Activated CD8-positive, alpha-beta memory T cell treated with anti-CD3 and anti-CD28 coated beads for 48 hours (primary cell): ENCODE measurements around the gene IGF1R.

Source experiments
- DNase-seq, 3 experiments: peaks; one replicate each; pipeline ENCODE4 v3.0.0-alpha.2; 2020; ENCODE audit warnings: low read depth in 2 of 3, low spot score in 2 of 3

Gene IGF1R

DNA sequence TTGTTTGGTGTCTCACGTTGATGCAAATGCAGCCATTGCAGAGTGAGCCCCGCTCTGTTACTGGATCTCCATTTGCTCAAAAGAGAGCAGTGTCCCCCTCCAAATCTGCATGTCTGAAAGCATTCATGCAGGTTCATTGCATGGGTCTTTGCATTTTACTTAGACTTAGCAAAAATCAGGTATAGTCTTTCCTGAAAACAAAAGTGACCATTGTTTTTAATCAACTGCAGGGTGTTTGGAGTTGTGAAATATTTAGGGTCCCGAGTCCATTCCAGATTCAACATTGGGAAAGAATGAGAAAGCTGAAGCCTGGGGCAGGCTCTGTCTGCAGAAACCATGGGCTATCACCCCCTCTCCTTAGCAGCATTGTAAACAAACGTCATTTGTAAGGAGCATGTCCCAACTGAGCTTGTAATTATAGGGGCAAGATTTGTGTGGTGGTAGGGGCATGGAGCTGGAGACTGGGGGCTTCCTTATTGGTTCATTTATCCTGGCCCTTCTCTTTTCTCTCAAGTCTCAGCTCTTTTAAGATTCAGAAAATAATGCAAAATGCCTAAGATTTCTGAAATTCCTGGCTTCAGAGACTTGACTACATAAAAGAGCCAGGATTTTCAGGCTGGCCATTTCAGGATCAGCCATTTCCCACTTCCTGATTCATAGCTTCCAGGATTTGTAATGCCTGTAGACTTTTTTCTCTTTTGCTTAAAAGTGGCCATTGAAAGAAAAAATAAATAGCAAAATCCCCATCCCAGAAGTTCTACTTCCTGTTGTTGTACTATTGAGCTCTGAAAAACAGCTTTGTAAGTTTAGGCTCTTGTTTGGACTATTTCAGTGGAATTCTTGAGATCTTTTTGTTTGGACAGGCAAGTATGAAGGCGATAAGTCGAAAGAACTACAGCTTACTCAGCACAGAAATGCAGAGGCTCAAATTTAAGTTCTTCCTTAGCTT lies 23.0 kb downstream of the IGF1R start:
- DNase-seq: no peak

DNA sequence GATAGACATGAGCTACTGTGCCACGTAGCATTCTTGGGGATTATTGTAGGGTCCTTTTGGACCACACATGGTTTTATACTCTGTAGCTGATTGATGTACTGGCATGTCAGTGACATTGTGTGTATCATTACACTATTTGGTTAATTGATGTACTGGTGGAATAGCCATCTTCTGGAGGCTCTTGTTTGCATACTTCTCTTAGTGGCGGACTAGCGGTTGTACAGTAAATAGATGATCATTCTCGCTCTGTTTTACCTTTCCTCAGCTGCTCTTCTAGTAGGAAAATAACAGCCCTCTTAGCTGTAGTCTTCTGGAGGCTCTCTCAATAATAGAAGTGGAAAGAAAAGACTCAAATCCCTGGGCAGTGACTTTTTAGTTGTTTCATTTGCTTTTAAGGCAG lies 24.8 kb downstream of the IGF1R start:
- DNase-seq: no peak

GRCh38 chr15:98674336-98674735 lies 26.0 kb downstream of the IGF1R start:
- DNase-seq: no peak

GRCh38 chr15:98676586-98677270 lies 28.4 kb downstream of the IGF1R start:
- no peak for DNase-seq

GRCh38 chr15:98677345-98678059 lies 29.2 kb downstream of the IGF1R start:
- no peak for DNase-seq

DNA sequence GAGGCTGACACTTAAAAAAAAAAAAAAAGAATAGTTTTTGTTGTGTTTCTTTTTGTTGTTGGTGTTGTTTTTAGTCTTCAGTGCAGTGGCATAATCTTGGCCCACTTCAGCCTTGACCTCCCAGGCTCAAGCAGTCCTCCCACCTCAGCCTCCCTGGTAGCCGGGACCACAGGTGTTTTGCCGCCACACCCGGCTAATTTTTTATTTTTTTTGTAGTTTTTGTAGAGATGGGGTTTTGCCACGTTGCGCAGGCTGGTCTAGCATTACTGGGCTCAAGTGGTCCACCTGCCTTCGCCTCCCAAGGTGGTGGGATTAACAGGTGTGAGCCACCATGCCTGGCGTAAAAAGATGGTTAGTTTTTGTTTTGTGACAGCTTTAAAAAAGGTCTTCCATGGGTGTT lies 30.1 kb downstream of the IGF1R start:
- DNase-seq: no peak

DNA sequence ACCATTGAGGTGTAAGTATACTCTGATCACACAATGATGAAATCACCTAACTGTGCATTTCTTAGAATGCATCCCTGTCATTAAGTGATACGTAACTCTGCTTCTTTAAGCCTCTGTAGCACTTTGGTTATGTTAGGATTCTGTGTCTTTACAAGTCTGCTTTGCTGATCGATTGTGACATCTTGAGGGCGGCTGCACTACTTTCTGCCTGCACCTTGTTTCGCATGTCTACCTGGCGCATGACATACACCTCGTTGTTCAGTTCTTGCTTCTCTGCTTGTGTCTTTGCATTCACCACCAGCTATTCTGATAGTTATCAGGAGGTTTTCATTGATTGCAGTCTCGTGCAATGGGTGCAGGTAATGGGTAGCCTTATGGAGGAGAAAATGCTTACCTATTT lies 32.7 kb downstream of the IGF1R start:
- no peak for DNase-seq

DNA sequence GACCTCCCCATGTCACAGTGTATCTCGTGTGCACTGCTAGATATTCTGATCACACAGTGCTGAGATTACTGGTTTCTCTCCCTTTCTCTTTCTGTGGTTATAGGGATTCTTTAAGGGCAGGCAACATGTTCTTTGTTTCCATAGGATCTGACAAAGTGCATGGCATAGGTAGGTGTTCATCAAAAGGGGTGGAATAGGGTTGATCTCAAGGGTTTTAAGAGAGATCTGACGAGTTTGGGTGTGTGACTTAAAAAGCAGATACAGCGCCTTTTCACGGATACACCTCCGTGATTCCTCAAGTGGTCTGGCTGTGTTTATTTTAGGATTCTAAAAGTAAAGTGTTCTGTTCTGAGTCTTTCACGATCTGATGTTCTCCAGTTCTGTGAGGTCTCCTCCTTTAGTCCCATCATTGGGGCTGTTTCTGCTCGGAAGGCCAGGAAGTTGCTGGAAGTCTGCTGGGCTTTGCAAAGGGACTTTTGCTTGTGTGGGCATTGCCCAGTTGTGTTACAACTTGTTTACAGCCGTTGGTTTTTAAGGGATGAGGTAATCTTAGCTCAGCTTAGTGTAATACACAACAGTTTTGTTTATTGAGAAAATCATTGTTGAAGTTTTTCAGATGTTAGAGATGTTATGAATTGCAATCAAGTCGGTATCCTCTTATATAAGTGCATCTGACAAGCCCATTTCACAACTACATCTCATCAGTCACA lies 34.8 kb downstream of the IGF1R start:
- DNase-seq: no peak

GRCh38 chr15:98683831-98684230 lies 35.5 kb downstream of the IGF1R start:
- no peak for DNase-seq

- DNase-seq: no peak
These were observed 36.1 kb downstream of the IGF1R start for GRCh38 chr15:98684436-98684835.

- DNase-seq: no peak
These were observed 36.7 kb downstream of the IGF1R start for GRCh38 chr15:98684995-98685525.

- DNase-seq: no peak
These were observed 38.6 kb downstream of the IGF1R start for GRCh38 chr15:98686983-98687382.

- DNase-seq: no peak
These were observed 41.1 kb downstream of the IGF1R start for GRCh38 chr15:98689431-98689861.

GRCh38 chr15:98690272-98690950 lies 42.1 kb downstream of the IGF1R start:
- no peak for DNase-seq

- DNase-seq: no peak
These were observed 43.9 kb downstream of the IGF1R start for GRCh38 chr15:98692213-98692612.

DNA sequence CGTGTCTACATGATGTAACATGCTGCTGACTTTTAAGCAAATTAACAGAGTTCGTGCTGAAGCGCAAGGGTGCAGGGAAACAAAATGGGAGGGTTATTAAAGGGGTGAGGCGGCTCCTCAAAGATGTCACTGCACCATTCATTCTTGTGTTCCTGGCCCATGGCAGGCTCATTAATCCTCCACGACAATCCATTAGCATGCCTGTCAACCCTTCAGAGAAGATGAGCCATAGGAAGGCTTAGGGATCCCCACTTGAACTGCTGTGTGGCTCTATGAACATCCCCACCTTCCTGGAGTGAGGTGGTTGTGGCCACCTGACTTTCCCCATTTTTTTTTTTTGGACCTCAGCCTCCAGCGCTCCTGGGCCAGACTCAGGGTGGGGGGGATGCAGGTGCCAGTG lies 45.8 kb downstream of the IGF1R start:
- no peak for DNase-seq

GRCh38 chr15:98698792-98699191 lies 50.5 kb downstream of the IGF1R start:
- DNase-seq: no peak

DNA sequence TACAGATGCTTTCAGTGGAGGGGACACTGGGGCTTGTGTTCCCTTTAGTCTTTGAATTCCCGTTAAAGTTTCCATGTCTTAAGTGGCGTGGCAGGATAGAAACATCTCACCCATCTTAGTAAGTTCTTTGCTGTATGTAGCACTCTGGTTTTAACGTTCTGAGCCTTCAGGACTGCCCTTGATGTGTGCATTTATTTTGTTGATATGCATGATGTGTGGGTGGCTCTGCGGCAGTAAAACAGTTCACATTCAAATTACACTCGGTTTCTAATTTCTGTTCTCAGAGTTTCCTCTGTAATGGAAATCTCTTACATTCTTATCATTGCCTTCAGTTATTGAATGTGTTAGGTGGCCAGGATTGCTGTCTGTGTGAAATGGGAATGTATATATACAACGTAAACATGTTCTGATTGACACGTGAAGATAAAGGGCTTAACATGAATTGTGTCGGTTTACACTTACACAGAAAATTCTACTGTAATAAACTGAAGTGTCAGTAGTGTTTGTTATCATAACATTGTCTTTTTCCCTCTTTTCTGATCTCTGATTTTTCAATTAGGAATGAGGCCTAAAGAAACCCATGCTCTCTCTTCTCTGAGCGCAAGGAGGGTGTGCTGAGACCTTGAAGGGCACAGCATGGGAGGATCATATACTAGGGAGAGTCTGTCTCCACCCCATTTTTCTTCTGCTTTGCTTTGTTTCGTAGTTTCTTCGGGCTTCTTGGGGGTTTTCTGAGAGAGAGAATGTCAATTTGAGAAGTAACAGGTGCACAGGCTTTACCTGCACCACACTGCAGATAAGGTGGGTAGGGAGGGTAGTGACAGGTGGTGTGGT lies 51.5 kb downstream of the IGF1R start:
- DNase-seq: no peak

DNA sequence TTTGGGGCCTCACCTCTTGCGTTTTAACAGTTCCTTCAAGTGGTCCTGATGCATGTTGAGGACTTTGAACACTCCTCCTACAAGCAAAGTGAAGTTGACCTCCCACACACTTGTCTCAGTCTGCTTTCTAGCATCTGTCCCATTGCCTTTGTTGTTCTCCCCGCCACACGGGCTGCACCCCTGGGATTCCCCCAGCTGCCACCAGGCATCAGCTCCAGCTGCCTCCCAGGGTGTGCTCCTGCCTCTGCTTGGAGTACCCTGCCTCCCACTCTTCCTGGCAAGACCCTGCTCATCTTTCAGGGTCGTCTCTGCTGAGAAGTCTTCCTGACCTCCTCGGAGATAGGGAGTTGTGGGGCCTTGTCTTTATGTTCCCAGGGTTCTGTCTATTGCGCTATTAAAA lies 52.2 kb downstream of the IGF1R start:
- DNase-seq: no peak
